ENCODE results near the gene NIPA2. TPM values are rescaled to one million over a fixed set of nuclear protein-coding genes. Genes with fewer than 3 reads are reported as not detected.

NIPA2 gene
- polyA plus RNA-seq, 2 of the 4 experiments (the other 2 are of a cell fraction), result 120 to 153 TPM

GRCh38 chr15:22883196-22883595 lies 44.7 kb downstream of the NIPA2 start:
- H3K4me2 ChIP-seq, result no peak overlapping the region
- WGBS (ENCODE audit: missing lambda C conversion rate), result 89% methylated on average over 13 of the region's 13 CpGs
- FAIRE-seq (no peak), ATAC-seq (no peak), DNase-seq (ENCODE audit: low read depth in 1 of 2, low spot score in 1 of 2) (no peak)
- POLR2A ChIA-PET, result no interaction called here
- H3K9me3 ChIP-seq, result no peaks in the 10 kb centered on the region
- peaks cover 8% of the 10 kb centered on the region for H3K4me1 ChIP-seq
- no peak for TF ChIP-seq ZNF302 (CRISPR knock-in tag; IDR thresholded peaks at IDR 0.05)
- no peak for TF ChIP-seq CBX8 (IDR thresholded peaks at IDR 0.05)
- H3K27ac ChIP-seq, result no peak overlapping the region
- H3K4me3 ChIP-seq, result no peak overlapping the region
- CTCF ChIA-PET, result no interaction called here

GRCh38 chr15:22884344-22884743 lies 45.9 kb downstream of the NIPA2 start:
- Histone ChIP-seq H3K9me3 (no peaks in the 10 kb centered on the region), H3K4me3 (no peak overlapping the region), H3K4me1 (peaks cover 18% of the 10 kb centered on the region), H3K4me2 (no peak overlapping the region), H3K27ac (no peak overlapping the region)
- peak in 1 of 2 experiments; percentile 45; a peak in 3 of 6 replicates for ATAC-seq
- no peak for DNase-seq (ENCODE audit: low read depth in 1 of 2, low spot score in 1 of 2)
- ChIA-PET POLR2A (interaction anchor here (0.7 kb wide), 1 partner anchor 11 kb away, joined by 4 read pairs; no protein-coding TSS in a partner anchor), CTCF (interaction anchor here (1.1 to 1.5 kb wide), 2 partner anchors 9 to 95 kb away, joined by 3 to 4 read pairs; partner anchors contain the start of gene CYFIP1)
- WGBS (ENCODE audit: missing lambda C conversion rate), result 100% methylated on average over 1 of the region's 1 CpG
- FAIRE-seq, result no peak
- no peak for TF ChIP-seq RAD21 (conservative IDR thresholded peaks at IDR 0.05 in 1 of 2, IDR thresholded peaks at IDR 0.05 in 1 of 2)
- no peak for TF ChIP-seq KDM5A (IDR thresholded peaks at IDR 0.05)
- TF ChIP-seq MAFK (IDR thresholded peaks at IDR 0.05; ENCODE audit: partially characterized antibody), result no peak
- no peak for TF ChIP-seq HDAC2 (IDR thresholded peaks at IDR 0.05)
- no peak for TF ChIP-seq HOXA7 (CRISPR knock-in tag; IDR thresholded peaks at IDR 0.05)
- TF ChIP-seq CHD2 (IDR thresholded peaks at IDR 0.05; ENCODE audit: low read length, partially characterized antibody), result no peak
- TF ChIP-seq POLR2A (IDR thresholded peaks at IDR 0.05; ENCODE audit: low read length), result no peak
- no peak for TF ChIP-seq SREBF2 (IDR thresholded peaks at IDR 0.05)
- no peak for TF ChIP-seq JUN (IDR thresholded peaks at IDR 0.05)
- TF ChIP-seq ZC3H11A (IDR thresholded peaks at IDR 0.05), result no peak
- TF ChIP-seq BHLHE40 (IDR thresholded peaks at IDR 0.05; ENCODE audit: low read depth, low read length), result no peak
- no peak for TF ChIP-seq FOSB (CRISPR knock-in tag; IDR thresholded peaks at IDR 0.05)
- no peak for TF ChIP-seq HEYL (CRISPR knock-in tag; IDR thresholded peaks at IDR 0.05)
- no peak for TF ChIP-seq BCL3 (IDR thresholded peaks at IDR 0.05)
- no peak for TF ChIP-seq TP53 (CRISPR knock-in tag; IDR thresholded peaks at IDR 0.05)
- no peak for TF ChIP-seq PHF8 (IDR thresholded peaks at IDR 0.05; ENCODE audit: borderline replicate concordance, low read depth)
- no peak for TF ChIP-seq CHD4 (IDR thresholded peaks at IDR 0.05; ENCODE audit: borderline replicate concordance)
- no peak for TF ChIP-seq REST (IDR thresholded peaks at IDR 0.05)
- no peak for TF ChIP-seq JUNB (IDR thresholded peaks at IDR 0.05)

- ChIA-PET POLR2A (no interaction called here), CTCF (interaction anchor here (1.1 to 1.5 kb wide), 2 partner anchors 10 to 94 kb away, joined by 3 to 4 read pairs; partner anchors contain the start of gene CYFIP1)
- no peak for ATAC-seq
- TF ChIP-seq KDM5A (IDR thresholded peaks at IDR 0.05), result no peak
- no peak for TF ChIP-seq TFCP2L1 (CRISPR knock-in tag; IDR thresholded peaks at IDR 0.05)
- no peak for TF ChIP-seq ATOH8 (CRISPR knock-in tag; IDR thresholded peaks at IDR 0.05; ENCODE audit: low read depth)
- no peak for TF ChIP-seq ZFP36 (IDR thresholded peaks at IDR 0.05; ENCODE audit: borderline replicate concordance, partially characterized antibody)
- no peak for TF ChIP-seq RCOR1 (IDR thresholded peaks at IDR 0.05; ENCODE audit: low read depth, low read length)
- peaks cover 18% of the 10 kb centered on the region for H3K4me1 ChIP-seq
- WGBS (ENCODE audit: missing lambda C conversion rate), result 91% methylated on average over 6 of the region's 6 CpGs
- H3K9me3 ChIP-seq, result no peaks in the 10 kb centered on the region
- no peak overlapping the region for H3K4me3 ChIP-seq
- no peak for FAIRE-seq
- no peak overlapping the region for H3K27ac ChIP-seq
- no peak overlapping the region for H3K4me2 ChIP-seq
- no peak for DNase-seq (ENCODE audit: low read depth in 1 of 2, low spot score in 1 of 2)
Observed at GRCh38 chr15:22885120-22885519, 46.7 kb downstream of the NIPA2 start.

Measured in A549 (cell line).